DMS114 treated with DMSO at 0.1 percent for 48 hours (cell line): ENCODE measurements around the gene SIX4.

Experiments used
- DNase-seq: peaks from one replicate; lab custom pipeline; 2025; ENCODE audit not compliant: unreplicated experiment; lab: John Stamatoyannopoulos, UW

Gene SIX4

GRCh38 chr14:60662982-60663381, 61.2 kb downstream of the SIX4 start:
- DNase-seq, result no peak

DNA sequence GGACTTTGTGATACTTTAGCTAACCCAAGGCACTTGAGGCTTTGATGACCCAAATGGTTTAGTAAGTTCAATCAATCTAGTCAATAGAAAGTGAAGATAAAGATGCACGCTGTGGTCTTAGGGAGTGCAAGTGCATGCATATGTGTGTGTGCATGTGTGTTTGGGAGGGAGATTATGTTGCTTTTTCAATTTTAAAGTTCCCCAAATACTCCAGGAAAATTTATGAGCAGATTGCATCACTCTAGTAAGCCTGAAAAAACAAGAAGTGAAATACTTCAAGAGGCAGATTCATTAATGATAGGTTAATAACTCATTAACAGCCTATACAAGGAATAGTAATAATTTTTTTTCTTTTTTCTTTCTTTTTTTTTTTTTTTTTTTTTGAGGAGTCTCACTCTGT, 62.4 kb downstream of the SIX4 start:
- no peak for DNase-seq
